Measurements from ENCODE around the gene SLC38A4.
"Not testable (repeated sequence)": the region's sequence is repeated elsewhere in the genome, so short reads cannot be mapped to it uniquely, and the experiment has no call there.

The SLC38A4 gene

GRCh38 chr12:46825591-46826414, at the start of gene SLC38A4:
Gene SLC38A4, minus strand, starts transcription at chr12:46825997. Its CDS starts 32,926 bp downstream, at chr12:46793071.
- H4K20me1 ChIP-seq: no peaks in the 10 kb centered on the region
- no peaks in the 10 kb centered on the region for H3K4me1 ChIP-seq
- no peak within 1 kb of the TSS for H3K9ac ChIP-seq
- no peak for TF ChIP-seq Cebpa-rat (IDR thresholded peaks at IDR 0.05)
- peaks cover 0 to 11% (median 1%) of the 10 kb centered on the region in 11 experiments; a peak in 9 of 22 replicates for H3K9me3 ChIP-seq (replicated peaks in 1 of 11)
- H3K27ac ChIP-seq: no peak within 1 kb of the TSS
- no peak within 1 kb of the TSS for H3K4me2 ChIP-seq
- H3K4me3 ChIP-seq: no peak within 1 kb of the TSS
- H3K27me3 ChIP-seq: no peaks in the 10 kb centered on the region
- no peaks in the 10 kb centered on the region for H3K36me3 ChIP-seq

DNA sequence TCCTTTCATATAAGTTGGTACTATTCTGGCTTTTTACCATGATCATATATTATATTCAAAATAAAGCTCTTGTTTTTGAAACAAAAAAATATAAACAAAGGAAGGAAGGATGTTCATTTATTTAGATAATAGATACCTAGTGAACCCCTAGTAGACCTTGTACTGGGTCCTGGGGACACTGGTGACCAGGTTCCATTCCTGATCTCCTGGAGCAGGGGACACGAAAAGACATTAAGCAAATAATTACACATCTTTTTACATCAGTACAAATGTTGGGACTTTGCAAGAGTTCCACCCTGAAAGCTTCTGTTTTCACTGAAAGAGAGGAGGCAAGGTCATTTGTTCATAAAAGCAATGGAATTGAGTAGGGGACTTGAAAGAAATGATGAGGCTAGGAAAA, 49.3 kb upstream of the SLC38A4 start:
- Histone ChIP-seq H3K27me3 (no peaks in the 10 kb centered on the region), H3K9ac (no peak overlapping the region), H3K9me3 (replicated peaks in 1 of 11) (peaks cover 9 to 15% (median 11%) of the 10 kb centered on the region in 11 experiments), H3K4me1 (no peaks in the 10 kb centered on the region), H3K27ac (no peak overlapping the region), H4K20me1 (no peaks in the 10 kb centered on the region), H3K36me3 (no peaks in the 10 kb centered on the region), H3K4me3 (no peak overlapping the region), H3K4me2 (no peak overlapping the region)
- TF ChIP-seq Cebpa-rat (IDR thresholded peaks at IDR 0.05): no peak

- no peak for TF ChIP-seq Cebpa-rat (IDR thresholded peaks at IDR 0.05)
- H3K27ac ChIP-seq: no peak overlapping the region
- no peaks in the 10 kb centered on the region for H3K27me3 ChIP-seq
- H4K20me1 ChIP-seq: no peaks in the 10 kb centered on the region
- H3K4me2 ChIP-seq: no peak overlapping the region
- no peak overlapping the region for H3K4me3 ChIP-seq
- H3K9me3 ChIP-seq (replicated peaks in 1 of 11): peaks cover 9 to 15% (median 11%) of the 10 kb centered on the region in 11 experiments
- H3K9ac ChIP-seq: no peak overlapping the region
- no peaks in the 10 kb centered on the region for H3K36me3 ChIP-seq
- no peaks in the 10 kb centered on the region for H3K4me1 ChIP-seq
Measured at GRCh38 chr12:46874642-46875041, 48.8 kb upstream of the SLC38A4 start.

- H3K9me3 ChIP-seq (replicated peaks in 1 of 11): peaks cover 5 to 10% (median 7%) of the 10 kb centered on the region in 11 experiments
- no peaks in the 10 kb centered on the region for H3K27me3 ChIP-seq
- no peak overlapping the region for H3K4me3 ChIP-seq
- H3K9ac ChIP-seq: no peak overlapping the region
- H3K4me2 ChIP-seq: no peak overlapping the region
- TF ChIP-seq Cebpa-rat (IDR thresholded peaks at IDR 0.05): no peak
- no peaks in the 10 kb centered on the region for H3K4me1 ChIP-seq
- no peak overlapping the region for H3K27ac ChIP-seq
- no peaks in the 10 kb centered on the region for H3K36me3 ChIP-seq
- no peaks in the 10 kb centered on the region for H4K20me1 ChIP-seq
Measured at GRCh38 chr12:46872135-46872534, 46.3 kb upstream of the SLC38A4 start.

GRCh38 chr12:46865311-46865710, 39.5 kb upstream of the SLC38A4 start:
- Histone ChIP-seq H4K20me1 (no peaks in the 10 kb centered on the region), H3K36me3 (no peaks in the 10 kb centered on the region; a peak in 1 of 22 replicates), H3K4me2 (no peak overlapping the region), H3K9me3 (replicated peaks in 1 of 11) (peaks cover 23 to 62% (median 40%) of the 10 kb centered on the region in 11 experiments), H3K9ac (no peak overlapping the region), H3K27ac (no peak overlapping the region), H3K4me3 (no peak overlapping the region), H3K27me3 (no peaks in the 10 kb centered on the region), H3K4me1 (no peaks in the 10 kb centered on the region)
- TF ChIP-seq Cebpa-rat (IDR thresholded peaks at IDR 0.05): no peak

DNA sequence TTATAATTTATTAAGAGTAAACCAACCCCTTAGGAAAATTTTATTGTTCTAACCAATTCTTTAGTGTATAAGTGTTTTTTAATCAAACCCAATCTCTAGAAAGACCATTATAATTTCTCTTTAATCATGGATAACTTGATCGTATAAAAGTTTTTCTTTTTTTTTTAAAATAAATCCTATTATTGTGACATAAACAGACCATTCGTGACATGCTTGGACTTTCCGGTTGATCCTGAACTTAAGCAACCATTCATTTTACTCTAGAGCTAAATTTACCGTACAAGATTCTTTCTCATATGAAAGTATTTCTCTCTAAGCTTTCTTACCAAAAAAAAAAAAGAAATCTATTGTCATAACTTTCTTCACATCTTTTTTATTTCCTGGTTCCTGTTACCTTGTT, 32.6 kb upstream of the SLC38A4 start:
- Histone ChIP-seq H3K36me3 (no peaks in the 10 kb centered on the region), H3K27me3 (no peaks in the 10 kb centered on the region), H4K20me1 (no peaks in the 10 kb centered on the region), H3K9ac (no peak overlapping the region), H3K9me3 (replicated peaks in 1 of 11) (peaks cover 60 to 89% (median 72%) of the 10 kb centered on the region in 11 experiments), H3K4me2 (no peak overlapping the region), H3K27ac (no peak overlapping the region), H3K4me1 (no peaks in the 10 kb centered on the region), H3K4me3 (no peak overlapping the region)
- no peak for TF ChIP-seq Cebpa-rat (IDR thresholded peaks at IDR 0.05)

GRCh38 chr12:46857486-46857885, 31.7 kb upstream of the SLC38A4 start:
- no peak overlapping the region for H3K4me3 ChIP-seq
- H3K4me2 ChIP-seq: no peak overlapping the region
- no peak overlapping the region for H3K9ac ChIP-seq
- no peaks in the 10 kb centered on the region for H3K4me1 ChIP-seq
- H3K36me3 ChIP-seq: no peaks in the 10 kb centered on the region
- H4K20me1 ChIP-seq: no peaks in the 10 kb centered on the region
- TF ChIP-seq Cebpa-rat (IDR thresholded peaks at IDR 0.05): no peak
- no peak overlapping the region for H3K27ac ChIP-seq
- no peaks in the 10 kb centered on the region for H3K27me3 ChIP-seq
- H3K9me3 ChIP-seq (replicated peaks in 1 of 11): peaks cover 60 to 80% (median 69%) of the 10 kb centered on the region in 11 experiments

DNA sequence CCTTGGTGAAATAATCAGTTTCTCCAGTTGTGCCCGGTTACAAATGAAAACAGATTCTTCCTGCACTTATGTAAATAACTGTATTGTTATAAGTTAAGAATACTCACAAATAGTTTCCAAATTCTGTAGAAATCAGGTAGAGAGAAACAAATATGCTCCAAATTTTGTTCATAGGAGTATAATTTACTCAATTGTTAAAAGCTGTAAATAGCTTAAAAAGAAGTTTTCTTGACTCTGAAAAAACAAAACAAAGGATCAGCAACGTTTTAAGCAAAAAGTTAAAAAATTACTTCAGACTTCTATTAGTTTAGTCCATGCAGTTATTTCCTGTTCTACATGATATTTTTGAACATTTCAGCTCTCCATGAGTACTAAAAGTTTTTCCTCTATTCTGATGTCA, 30.0 kb upstream of the SLC38A4 start:
- Histone ChIP-seq H3K4me3 (no peak overlapping the region), H3K4me2 (no peak overlapping the region), H3K4me1 (no peaks in the 10 kb centered on the region), H3K36me3 (no peaks in the 10 kb centered on the region), H3K9ac (no peak overlapping the region), H4K20me1 (no peaks in the 10 kb centered on the region), H3K9me3 (replicated peaks in 1 of 11) (peaks cover 60 to 68% (median 61%) of the 10 kb centered on the region in 11 experiments), H3K27me3 (no peaks in the 10 kb centered on the region), H3K27ac (no peak overlapping the region)
- TF ChIP-seq Cebpa-rat (IDR thresholded peaks at IDR 0.05): no peak

DNA sequence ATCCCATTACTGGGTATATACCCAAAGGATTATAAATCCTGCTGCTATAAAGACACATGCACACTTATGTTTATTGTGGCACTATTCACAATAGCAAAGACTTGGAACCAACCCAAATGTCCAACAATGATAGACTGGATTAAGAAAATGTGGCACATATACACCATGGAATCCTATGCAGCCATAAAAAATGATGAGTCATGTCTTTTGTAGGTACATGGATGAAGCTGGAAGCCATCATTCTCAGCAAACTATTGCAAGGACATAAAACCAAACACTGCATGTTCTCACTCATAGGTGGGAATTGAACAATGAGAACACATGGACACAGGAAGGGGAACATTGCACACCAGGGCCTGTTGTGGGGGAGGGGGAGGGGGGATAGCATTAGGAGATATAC, 28.4 kb upstream of the SLC38A4 start:
- H3K9ac ChIP-seq, H3K27me3 ChIP-seq, H3K4me2 ChIP-seq: not testable (repeated sequence)

GRCh38 chr12:46848792-46849191, 23.0 kb upstream of the SLC38A4 start:
- H3K9ac ChIP-seq; H3K9me3 ChIP-seq (replicated peaks in 1 of 11); H3K27me3 ChIP-seq; H3K27ac ChIP-seq; H3K4me2 ChIP-seq; H3K4me1 ChIP-seq; H3K4me3 ChIP-seq; H4K20me1 ChIP-seq; H3K36me3 ChIP-seq: not testable (repeated sequence)

More for the DNA sequence above, 28.4 kb upstream of the SLC38A4 start:
- not testable (repeated sequence) for H3K4me1 ChIP-seq, H3K36me3 ChIP-seq, H3K4me3 ChIP-seq, H4K20me1 ChIP-seq, H3K27ac ChIP-seq
- peaks cover 45 to 52% (median 46%) of the 10 kb centered on the region in 11 experiments for H3K9me3 ChIP-seq (replicated peaks in 1 of 11)
